HEK293 (cell line): ENCODE data around the gene KCNB1.

Source experiments
- CTCF ChIA-PET: fragments of 350-600 bp; formaldehyde crosslinking; extraction: SDS; loops from one replicate; lab custom pipeline; 2021; ENCODE audit warnings: antibody characterized with exemption; lab: Yijun Ruan, JAX
- POLR2A ChIA-PET: fragments of 300-600 bp; formaldehyde crosslinking; extraction: SDS; loops from one replicate; lab custom pipeline; 2020; ENCODE audit warnings: antibody characterized with exemption, inconsistent platforms; lab: Yijun Ruan, JAX
- H3K27ac ChIP-seq: fragments of 200-500 bp; sonication (Bioruptor generic); 2 replicates; pipeline ENCODE4 v1.5.1; 2014; ENCODE audit warnings: low read depth, low read length, control low read depth, inconsistent platforms; ENCODE audit errors: extremely low read depth
- H3K36me3 ChIP-seq, 2 experiments: fragments of 200-500 bp in 1 of 2; sonication (Bioruptor generic) in 1 of 2; 1 replicate in 1 of 2; 2 replicates in 1 of 2; pipeline ENCODE4 v1.5.1; 2014 to 2017; ENCODE audit warnings: inconsistent platforms in 2 of 2, low read length in 2 of 2; ENCODE audit not compliant: control insufficient read depth in 2 of 2, insufficient read depth in 1 of 2
- H3K4me1 ChIP-seq: fragments of 200-500 bp; sonication (Bioruptor generic); 2 replicates; pipeline ENCODE4 v1.5.1; 2014; ENCODE audit warnings: mild to moderate bottlenecking, low read length, inconsistent platforms; ENCODE audit not compliant: control insufficient read depth, insufficient read depth
- H3K4me3 ChIP-seq: 2 replicates; pipeline ENCODE4 v1.5.1; 2011; ENCODE audit warnings: low read depth, mild to moderate bottlenecking, control low read depth, low read length, moderate library complexity
- H3K9me3 ChIP-seq: fragments of 200-500 bp; sonication (Bioruptor generic); 2 replicates; pipeline ENCODE4 v1.5.1; 2014; ENCODE audit warnings: low read depth, low read length, inconsistent platforms; ENCODE audit not compliant: control insufficient read depth, insufficient read depth
- AEBP2 ChIP-seq: fragments of 450-650 bp; formaldehyde crosslinking; IDR thresholded peaks from 2 replicates; pipeline ENCODE4 v1.5.1; 2016; ENCODE audit warnings: missing biosample characterization, missing genetic modification characterization, borderline replicate concordance
- CTCF ChIP-seq: fragments of 450-650 bp; formaldehyde crosslinking; IDR thresholded peaks from 2 replicates; pipeline ENCODE4 v1.5.1; 2016; ENCODE audit warnings: missing biosample characterization, missing genetic modification characterization
- PATZ1 ChIP-seq: fragments of 450-650 bp; formaldehyde crosslinking; IDR thresholded peaks from 2 replicates; pipeline ENCODE4 v1.5.1; 2016; ENCODE audit warnings: missing biosample characterization, missing genetic modification characterization
- SALL2 ChIP-seq: fragments of 450-650 bp; formaldehyde crosslinking; IDR thresholded peaks from 2 replicates; pipeline ENCODE4 v1.5.0; 2017; ENCODE audit warnings: missing biosample characterization, mild to moderate bottlenecking, missing genetic modification characterization, borderline replicate concordance
- SP7 ChIP-seq: fragments of 450-650 bp; formaldehyde crosslinking; IDR thresholded peaks from 2 replicates; pipeline ENCODE4 v1.5.1; 2016; ENCODE audit warnings: missing biosample characterization, missing genetic modification characterization
- TRIM28 ChIP-seq: IDR thresholded peaks from 2 replicates; pipeline ENCODE4 v1.6.1; 2011; ENCODE audit warnings: low read length, control low read depth, borderline replicate concordance
- ZBTB26 ChIP-seq: fragments of 450-650 bp; formaldehyde crosslinking; optimal IDR thresholded peaks from 2 replicates; pipeline ENCODE3; 2016; ENCODE audit warnings: missing biosample characterization, mild to moderate bottlenecking, missing genetic modification characterization
- ZNF148 ChIP-seq: fragments of 450-650 bp; formaldehyde crosslinking; IDR thresholded peaks from 2 replicates; pipeline ENCODE4 v1.5.0; 2017; ENCODE audit warnings: missing biosample characterization, missing genetic modification characterization, borderline replicate concordance
- ZNF169 ChIP-seq: fragments of 450-650 bp; formaldehyde crosslinking; IDR thresholded peaks from 2 replicates; pipeline ENCODE4 v1.5.1; 2016; ENCODE audit warnings: missing biosample characterization, missing genetic modification characterization
- ZNF18 ChIP-seq: fragments of 450-650 bp; formaldehyde crosslinking; IDR thresholded peaks from 2 replicates; pipeline ENCODE4 v1.5.1; 2016; ENCODE audit warnings: missing biosample characterization, missing genetic modification characterization
- ZNF19 ChIP-seq: fragments of 450-650 bp; formaldehyde crosslinking; IDR thresholded peaks from 2 replicates; pipeline ENCODE4; 2016; ENCODE audit warnings: missing biosample characterization, missing genetic modification characterization, low read depth
- ZNF521 ChIP-seq: fragments of 450-650 bp; formaldehyde crosslinking; IDR thresholded peaks from 2 replicates; pipeline ENCODE4 v1.5.1; 2017; ENCODE audit warnings: missing biosample characterization, mild to moderate bottlenecking, missing genetic modification characterization
- ZNF555 ChIP-seq: fragments of 450-650 bp; formaldehyde crosslinking; conservative IDR thresholded peaks from 2 replicates; pipeline ENCODE4 v1.5.1; 2017; ENCODE audit warnings: missing biosample characterization, mild to moderate bottlenecking, missing genetic modification characterization, inconsistent platforms
- ZNF623 ChIP-seq: fragments of 450-650 bp; formaldehyde crosslinking; IDR thresholded peaks from 2 replicates; pipeline ENCODE4 v1.5.1; 2016; ENCODE audit warnings: missing biosample characterization, missing genetic modification characterization
- ZNF692 ChIP-seq: fragments of 450-650 bp; formaldehyde crosslinking; IDR thresholded peaks from 2 replicates; pipeline ENCODE4 v1.5.1; 2016; ENCODE audit warnings: missing biosample characterization, missing genetic modification characterization
- ZSCAN4 ChIP-seq: fragments of 450-650 bp; formaldehyde crosslinking; IDR thresholded peaks from 2 replicates; pipeline ENCODE4 v1.5.1; 2017; ENCODE audit warnings: missing biosample characterization, missing genetic modification characterization

KCNB1 gene

GRCh38 chr20:49437057-49437456 is 45.4 kb downstream of the KCNB1 start:
- Histone ChIP-seq H3K36me3 (no peaks in the 10 kb centered on the region), H3K9me3 (no peaks in the 10 kb centered on the region), H3K27ac (no peak overlapping the region), H3K4me1 (no peaks in the 10 kb centered on the region), H3K4me3 (no peak overlapping the region)
- CTCF ChIA-PET = interaction anchor here (0.7 to 0.8 kb wide), 2 partner anchors 17 to 96 kb away, joined by 3 read pairs; no protein-coding TSS in a partner anchor
- TF ChIP-seq SALL2 (no peak), ZNF623 (tag by site-specific recombination) (peak; percentile 92), ZBTB26 (tag by site-specific recombination) (no peak), ZNF555 (tag by site-specific recombination) (no peak), ZNF18 (tag by site-specific recombination) (no peak), PATZ1 (no peak), ZNF692 (tag by site-specific recombination) (no peak), AEBP2 (tag by site-specific recombination) (no peak), ZNF148 (no peak)
- POLR2A ChIA-PET = interaction anchor here (0.6 kb wide), 1 partner anchor 66 kb away, joined by 3 read pairs; no protein-coding TSS in a partner anchor

GRCh38 chr20:49435639-49436038 is 46.8 kb downstream of the KCNB1 start:
- Histone ChIP-seq H3K36me3 (no peaks in the 10 kb centered on the region), H3K9me3 (no peaks in the 10 kb centered on the region), H3K4me3 (no peak overlapping the region), H3K27ac (no peak overlapping the region), H3K4me1 (no peaks in the 10 kb centered on the region)
- ChIA-PET CTCF (no interaction called here), POLR2A (no interaction called here)
- TF ChIP-seq ZNF692 (tag by site-specific recombination) (no peak), ZNF521 (no peak), PATZ1 (no peak), ZNF19 (tag by site-specific recombination) (no peak), CTCF (tag by site-specific recombination) (no peak), SP7 (tag by site-specific recombination) (no peak), ZSCAN4 (tag by site-specific recombination) (no peak), ZNF169 (tag by site-specific recombination) (no peak), TRIM28 (no peak)
